Measurements from ENCODE around the gene C17orf114.

The C17orf114 gene

DNA sequence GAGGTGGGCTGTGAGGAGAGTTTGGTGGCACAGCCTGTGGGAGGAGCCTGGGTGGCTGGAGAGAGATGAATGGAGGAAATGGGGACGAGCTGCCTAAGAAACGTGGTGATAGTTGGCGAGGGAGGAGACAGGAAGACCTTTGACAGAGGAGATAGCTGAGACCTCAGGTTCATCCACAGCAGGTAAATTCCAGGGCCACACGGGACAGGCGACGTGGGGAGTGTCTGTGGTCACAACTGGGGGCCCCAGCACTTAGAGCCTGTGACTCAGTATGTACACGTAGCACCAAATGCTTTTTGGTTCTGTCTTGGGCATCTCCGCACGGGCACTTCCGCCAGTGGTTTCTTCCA, 38.7 kb upstream of the C17orf114 start:
- Histone ChIP-seq H3K4me1 (peaks cover 0 to 15% (median 2%) of the 10 kb centered on the region in 4 donors), H3K4me3 (no peak overlapping the region), H3K27ac (no peak overlapping the region), H3K36me3 (no peaks in the 10 kb centered on the region), H3K27me3 (no peaks in the 10 kb centered on the region), H3K9me3 (no peaks in the 10 kb centered on the region)
- intact Hi-C loops (cut with DNase I): no loop called here
- WGBS, 2 donors: 68 to 85% methylated on average over 10 of the region's 10 CpGs
- TF ChIP-seq POLR2AphosphoS5 (IDR thresholded peaks at IDR 0.05): no peak
- TF ChIP-seq EP300 (IDR thresholded peaks at IDR 0.05): no peak
- no peak for TF ChIP-seq POLR2A (IDR thresholded peaks at IDR 0.05)
- no peak for TF ChIP-seq CTCF (IDR thresholded peaks at IDR 0.05)
- no peak for DNase-seq

DNA sequence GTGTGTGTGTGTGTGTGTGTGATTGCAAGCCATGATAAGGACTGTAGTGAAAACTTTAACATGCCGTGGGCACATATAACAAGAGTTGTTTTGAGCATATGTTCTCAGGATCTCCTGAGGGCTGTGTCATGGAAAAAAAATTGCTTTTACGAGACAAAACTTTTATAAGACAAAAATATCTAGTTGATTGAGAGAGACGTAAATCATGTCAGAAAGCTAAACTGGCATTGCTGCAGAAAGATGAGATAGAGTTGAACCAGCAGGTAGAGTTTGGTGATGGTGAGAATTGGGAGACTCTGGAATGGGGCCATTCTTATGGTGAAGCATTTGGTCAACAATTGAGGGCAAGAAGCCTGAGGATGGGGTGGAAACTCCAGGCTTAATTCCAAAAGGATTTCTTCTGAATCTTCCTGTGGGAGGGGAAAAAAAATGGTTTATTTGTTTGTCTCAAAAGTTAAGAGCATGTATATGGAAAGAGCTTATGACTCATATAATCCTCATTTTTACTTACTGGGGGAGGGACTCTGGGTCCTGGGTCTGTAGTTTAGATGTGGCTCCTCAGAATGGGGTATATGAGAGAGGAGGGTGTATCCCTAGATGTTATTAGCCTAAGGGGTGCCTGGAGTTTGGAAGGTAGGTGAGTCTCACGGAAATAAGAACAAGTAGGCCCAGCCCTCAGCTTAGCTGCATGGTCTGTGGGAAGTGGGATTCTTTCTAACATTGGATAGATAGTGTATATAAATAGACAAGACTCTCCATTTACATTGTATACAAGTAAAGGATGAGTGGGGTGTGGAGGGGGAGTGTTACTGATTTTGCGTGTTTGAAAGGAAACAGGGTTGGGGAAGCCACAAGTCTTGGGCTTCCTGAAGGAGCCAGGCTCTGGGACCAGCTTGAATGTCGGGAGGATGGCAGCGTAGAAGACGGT, 38.1 kb upstream of the C17orf114 start:
- 68 to 83% methylated on average over 8 of the region's 8 CpGs for WGBS, 2 donors
- Histone ChIP-seq H3K4me1 (peaks cover 0 to 22% (median 5%) of the 10 kb centered on the region in 4 donors), H3K36me3 (no peaks in the 10 kb centered on the region), H3K4me3 (no peak overlapping the region), H3K9me3 (no peaks in the 10 kb centered on the region), H3K27me3 (no peaks in the 10 kb centered on the region), H3K27ac (no peak overlapping the region)
- intact Hi-C loops (cut with DNase I): no loop called here
- DNase-seq: no peak
- TF ChIP-seq CTCF (IDR thresholded peaks at IDR 0.05) (no peak), EP300 (IDR thresholded peaks at IDR 0.05) (no peak), POLR2AphosphoS5 (IDR thresholded peaks at IDR 0.05) (no peak), POLR2A (IDR thresholded peaks at IDR 0.05) (no peak)

- no peak for DNase-seq
- Histone ChIP-seq H3K4me3 (no peak overlapping the region), H3K27me3 (no peaks in the 10 kb centered on the region), H3K36me3 (no peaks in the 10 kb centered on the region), H3K27ac (no peak overlapping the region), H3K9me3 (no peaks in the 10 kb centered on the region), H3K4me1 (peaks cover 0 to 32% (median 12%) of the 10 kb centered on the region in 4 donors)
- TF ChIP-seq POLR2AphosphoS5 (IDR thresholded peaks at IDR 0.05): no peak
- no peak for TF ChIP-seq CTCF (IDR thresholded peaks at IDR 0.05)
- no peak for TF ChIP-seq EP300 (IDR thresholded peaks at IDR 0.05)
- no peak for TF ChIP-seq POLR2A (IDR thresholded peaks at IDR 0.05)
- intact Hi-C loops (cut with DNase I): no loop called here
- WGBS, 2 donors: 90 to 92% methylated on average over 8 of the region's 8 CpGs
Measured at GRCh38 chr17:4839221-4839620, 37.1 kb upstream of the C17orf114 start.

DNA sequence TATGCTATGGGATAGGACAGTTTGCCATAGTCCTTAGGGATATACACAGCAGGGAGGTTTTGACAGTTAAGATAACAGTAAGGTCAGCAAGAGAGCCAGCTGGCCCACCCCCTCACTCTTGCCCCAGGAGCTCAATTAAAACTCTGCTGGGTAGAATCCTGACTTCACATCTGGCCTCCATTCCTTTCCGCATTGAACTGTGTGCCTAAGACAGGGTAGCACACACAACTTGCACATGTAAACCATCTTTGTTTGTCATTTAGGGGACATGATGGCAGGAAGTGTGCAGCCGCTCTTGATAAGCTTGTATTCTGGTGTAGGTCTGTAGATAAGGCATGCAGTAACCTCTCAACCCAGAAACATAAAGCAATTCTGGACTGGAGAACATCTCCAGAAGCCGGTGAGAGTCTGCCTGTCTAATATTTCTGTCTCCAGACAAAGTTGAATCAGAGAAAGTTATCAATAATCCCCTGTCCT, 36.2 kb upstream of the C17orf114 start:
- H3K4me1 ChIP-seq: peaks cover 0 to 39% (median 18%) of the 10 kb centered on the region in 4 donors
- intact Hi-C loops (cut with DNase I): no loop called here

More for the DNA sequence above, 36.2 kb upstream of the C17orf114 start:
- H3K36me3 ChIP-seq: no peaks in the 10 kb centered on the region
- no peak overlapping the region for H3K4me3 ChIP-seq
- no peaks in the 10 kb centered on the region for H3K27me3 ChIP-seq
- WGBS, 2 donors: 91% methylated on average over 3 of the region's 3 CpGs
- no peak overlapping the region for H3K27ac ChIP-seq
- TF ChIP-seq POLR2AphosphoS5 (IDR thresholded peaks at IDR 0.05) (no peak), CTCF (IDR thresholded peaks at IDR 0.05) (no peak), EP300 (IDR thresholded peaks at IDR 0.05) (no peak), POLR2A (IDR thresholded peaks at IDR 0.05) (no peak)
- no peaks in the 10 kb centered on the region for H3K9me3 ChIP-seq
- DNase-seq: no peak

Measured in sigmoid colon (tissue), 6 donors.